H9 (cell line): ENCODE results near the gene ATG4B. TPM values are rescaled to one million over a fixed set of nuclear protein-coding genes. Genes with fewer than 3 reads are reported as not detected.

Experiments used
- DNase-seq: peaks from one replicate; pipeline ENCODE4 v3.0.0-alpha.2; 2017
- H2AFZ ChIP-seq: one replicate; pipeline ENCODE4 v1.6.1; 2013; ENCODE audit warnings: mild to moderate bottlenecking, low read length, control low read depth, moderate library complexity
- H2AK5ac ChIP-seq: 2 replicates; pipeline ENCODE4 v1.6.1; 2013; ENCODE audit warnings: low read length, control low read depth, mixed read lengths; ENCODE audit not compliant: insufficient read length
- H2BK120ac ChIP-seq: one replicate; pipeline ENCODE4 v1.6.1; 2013; ENCODE audit warnings: low read depth, mild to moderate bottlenecking, low read length, control low read depth, inconsistent platforms; ENCODE audit not compliant: poor library complexity, severe bottlenecking
- H2BK12ac ChIP-seq: 2 replicates; pipeline ENCODE4 v1.6.1; 2013; ENCODE audit warnings: low read length, control low read depth, mixed read lengths, low read depth; ENCODE audit not compliant: insufficient read length
- H2BK15ac ChIP-seq: 2 replicates; pipeline ENCODE4 v1.6.1; 2013; ENCODE audit warnings: low read depth, low read length, control low read depth
- H2BK20ac ChIP-seq: one replicate; pipeline ENCODE4 v1.6.1; 2013; ENCODE audit warnings: low read depth, mild to moderate bottlenecking, low read length, control low read depth, inconsistent platforms; ENCODE audit not compliant: poor library complexity, severe bottlenecking
- H2BK5ac ChIP-seq: 2 replicates; pipeline ENCODE4 v1.6.1; 2013; ENCODE audit warnings: low read length, control low read depth, mixed read lengths; ENCODE audit not compliant: insufficient read length
- H3K14ac ChIP-seq: 2 replicates; pipeline ENCODE4 v1.6.1; 2013; ENCODE audit warnings: low read length, control low read depth; ENCODE audit not compliant: insufficient read depth
- H3K18ac ChIP-seq: 2 replicates; pipeline ENCODE4 v1.6.1; 2013; ENCODE audit warnings: low read depth, mild to moderate bottlenecking, mixed read lengths, low read length, control low read depth; ENCODE audit not compliant: insufficient read length
- H3K23ac ChIP-seq: 2 replicates; pipeline ENCODE4 v1.6.1; 2013; ENCODE audit warnings: low read length, control low read depth, mixed read lengths, low read depth; ENCODE audit not compliant: insufficient read length
- H3K23me2 ChIP-seq: 2 replicates; pipeline ENCODE4 v1.6.1; 2013; ENCODE audit warnings: low read depth, mild to moderate bottlenecking, mixed read lengths, low read length, control low read depth; ENCODE audit not compliant: insufficient read length, poor library complexity, severe bottlenecking
- H3K27ac ChIP-seq: 2 replicates; pipeline ENCODE4 v1.5.1; 2013; ENCODE audit warnings: low read length, control low read depth, mixed read lengths, low read depth; ENCODE audit not compliant: insufficient read length
- H3K27me3 ChIP-seq: 2 replicates; pipeline ENCODE4 v1.6.1; 2013; ENCODE audit warnings: low read length, control low read depth, inconsistent platforms; ENCODE audit not compliant: insufficient read depth
- H3K4ac ChIP-seq: 2 replicates; pipeline ENCODE4 v1.6.1; 2013; ENCODE audit warnings: low read depth, mild to moderate bottlenecking, control low read depth, inconsistent platforms, low read length, moderate library complexity
- H3K4me1 ChIP-seq: 2 replicates; pipeline ENCODE4 v1.6.1; 2013; ENCODE audit warnings: low read length, control low read depth, inconsistent platforms; ENCODE audit not compliant: insufficient read depth
- H3K4me2 ChIP-seq: 2 replicates; pipeline ENCODE4 v1.6.1; 2013; ENCODE audit warnings: low read length, control low read depth, mixed read lengths; ENCODE audit not compliant: insufficient read length, insufficient read depth
- H3K56ac ChIP-seq: 2 replicates; pipeline ENCODE4 v1.6.1; 2013; ENCODE audit warnings: low read depth, mild to moderate bottlenecking, mixed read lengths, low read length, control low read depth; ENCODE audit not compliant: insufficient read length
- H3K79me1 ChIP-seq: 2 replicates; pipeline ENCODE4 v1.6.1; 2013; ENCODE audit warnings: low read depth, mild to moderate bottlenecking, moderate library complexity, low read length, control low read depth, inconsistent platforms; ENCODE audit not compliant: insufficient read depth, poor library complexity, severe bottlenecking
- H3K79me2 ChIP-seq: 2 replicates; pipeline ENCODE4 v1.6.1; 2013; ENCODE audit warnings: low read length, control low read depth, inconsistent platforms; ENCODE audit not compliant: insufficient read depth
- H3K9ac ChIP-seq: 2 replicates; pipeline ENCODE4 v1.6.1; 2013; ENCODE audit warnings: low read length, control low read depth, mixed read lengths; ENCODE audit not compliant: insufficient read length; ENCODE audit errors: extremely low read depth
- H3K9me3 ChIP-seq: one replicate; pipeline ENCODE4 v1.6.1; 2013; ENCODE audit warnings: low read depth, low read length, inconsistent platforms; ENCODE audit not compliant: control insufficient read depth
- H3T11ph ChIP-seq: one replicate; pipeline ENCODE4 v1.6.1; 2013; ENCODE audit warnings: mild to moderate bottlenecking, low read length, control low read depth, inconsistent platforms
- H4K20me1 ChIP-seq: one replicate; pipeline ENCODE4 v1.6.1; 2013; ENCODE audit not compliant: control insufficient read depth, insufficient read length, insufficient read depth
- H4K5ac ChIP-seq: 2 replicates; pipeline ENCODE4 v1.6.1; 2013; ENCODE audit warnings: low read depth, mild to moderate bottlenecking, mixed read lengths, low read length, control low read depth; ENCODE audit not compliant: insufficient read length
- H4K8ac ChIP-seq: replicated peaks from 2 replicates; pipeline ENCODE4 v1.6.1; 2013; ENCODE audit warnings: low read length, control low read depth, mixed read lengths, low read depth; ENCODE audit not compliant: insufficient read length
- H4K91ac ChIP-seq: 2 replicates; pipeline ENCODE4 v1.6.1; 2013; ENCODE audit warnings: low read depth, mild to moderate bottlenecking, moderate library complexity, mixed read lengths, low read length, control low read depth; ENCODE audit not compliant: insufficient read length
- H3K27ac Mint-ChIP-seq, 3 experiments: 2 replicates in 2 of 3; 3 replicates in 1 of 3; pipeline ENCODE4 v1.8.0; 2020 to 2021; ENCODE audit warnings: mixed read lengths in 3 of 3, mild to moderate bottlenecking in 1 of 3, moderate library complexity in 1 of 3
- H3K27me3 Mint-ChIP-seq: 2 replicates; pipeline ENCODE4 v1.8.0; 2021; ENCODE audit warnings: low read depth, mild to moderate bottlenecking, moderate library complexity, mixed read lengths
- H3K36me3 Mint-ChIP-seq, 3 experiments: 2 replicates in 2 of 3; 3 replicates in 1 of 3; pipeline ENCODE4 v1.8.0; 2020 to 2021; ENCODE audit warnings: low read depth in 3 of 3, mixed read lengths in 3 of 3; ENCODE audit not compliant: insufficient read depth in 1 of 3
- H3K4me1 Mint-ChIP-seq, 2 experiments: 2 replicates each; pipeline ENCODE4 v1.8.0; 2020; ENCODE audit warnings: mixed read lengths in 2 of 2
- H3K4me3 Mint-ChIP-seq, 2 experiments: 2 replicates in 1 of 2; 3 replicates in 1 of 2; pipeline ENCODE4 v1.8.0; 2020 to 2021; ENCODE audit warnings: mild to moderate bottlenecking in 2 of 2, mixed read lengths in 2 of 2, moderate library complexity in 1 of 2
- H3K9me3 Mint-ChIP-seq, 2 experiments: 2 replicates in 1 of 2; 3 replicates in 1 of 2; pipeline ENCODE4 v1.8.0; 2020; ENCODE audit warnings: mild to moderate bottlenecking in 2 of 2, mixed read lengths in 2 of 2, moderate library complexity in 1 of 2
- CTCF ChIP-seq: fragments of 200-600 bp; sonication (generic); conservative IDR thresholded peaks from 3 replicates; pipeline ENCODE4 v1.8.0; 2021; ENCODE audit warnings: antibody characterized with exemption, mild to moderate bottlenecking
- WGBS: extraction: QIAGEN DNeasy Blood & Tissue Kit; methylation state at CpG from one replicate; pipeline ENCODE4 v1.1.7; 2013; ENCODE audit warnings: missing lambda C conversion rate, low lambda C conversion rate, mixed read lengths; ENCODE audit not compliant: insufficient read length; ENCODE audit errors: extremely low coverage; 5-methylcytosine and 5-hydroxymethylcytosine counted together
- total RNA-seq: library from RNA; stranded (reverse); gene quantifications from 2 replicates; pipeline ENCODE4 v1.2.1, GENCODE V29; 2021

The ATG4B gene
- total RNA-seq, 1 experiment from 2014 or later: 105 TPM

- Histone ChIP-seq H2AK5ac (no peak overlapping the region), H4K91ac (no peak overlapping the region), H3K79me2 (peaks cover 4% of the 10 kb centered on the region; the same call in 1 of the 2 replicates), H3K56ac (no peak overlapping the region), H3K23me2 (peaks cover 3% of the 10 kb centered on the region), H2BK5ac (no peak overlapping the region), H3K27ac (no peak overlapping the region), H2AFZ (no peak overlapping the region), H3T11ph (no peak overlapping the region), H2BK15ac (no peak overlapping the region), H3K23ac (no peak overlapping the region), H2BK12ac (no peak overlapping the region), H4K8ac (no peak overlapping the region), H4K20me1 (peaks cover 2% of the 10 kb centered on the region), H3K4ac (no peak overlapping the region), H2BK120ac (no peak overlapping the region), H4K5ac (no peak overlapping the region), H3K14ac (no peak overlapping the region), H2BK20ac (no peak overlapping the region), H3K9me3 (no peaks in the 10 kb centered on the region), H3K4me1 (no peaks in the 10 kb centered on the region), H3K79me1 (no peaks in the 10 kb centered on the region), H3K4me2 (no peak overlapping the region), H3K27me3 (no peaks in the 10 kb centered on the region), H3K18ac (no peak overlapping the region), H3K9ac (no peak overlapping the region)
- Mint-ChIP-seq H3K27me3 (no peaks in the 10 kb centered on the region), H3K4me3 (no peak overlapping the region), H3K27ac (no peak overlapping the region; a peak in 1 of 7 replicates), H3K9me3 (peaks cover 0 to 3% of the 10 kb centered on the region in 2 experiments; a peak in 1 of 5 replicates), H3K4me1 (peaks cover 12 to 18% of the 10 kb centered on the region in 2 experiments), H3K36me3 (peaks cover 10 to 26% (median 15%) of the 10 kb centered on the region in 3 experiments)
- DNase-seq: no peak
- no peak for TF ChIP-seq CTCF
- WGBS: no CpG with 5 or more reads among the region's 6 CpGs
Observed at GRCh38 chr2:241690202-241690717, 52.8 kb downstream of the ATG4B start.
